C4-2B (cell line): ENCODE results near the gene FBXO4.

Experiments used
- CTCF ChIP-seq: fragments of 450-650 bp; conservative IDR thresholded peaks from 2 replicates; pipeline ENCODE4 v1.5.1; 2017; ENCODE audit warnings: mild to moderate bottlenecking
- ZFX ChIP-seq: fragments of 450-650 bp; IDR thresholded peaks from 2 replicates; pipeline ENCODE4 v1.6.1; 2017

GRCh38 chr5:41932770-41933169 is 7.7 kb downstream of the FBXO4 start:
- TF ChIP-seq CTCF = no peak
- no peak for TF ChIP-seq ZFX
